Frontal cortex (tissue), 4 donors: Measurements from ENCODE around the gene ARHGAP9. TPM values are rescaled to one million over a fixed set of nuclear protein-coding genes. Genes with fewer than 3 reads are reported as not detected.

ENCODE experiments used
- DNase-seq, 2 donors: peaks; one replicate each; pipeline ENCODE4 v3.0.0; 2012; ENCODE audit warnings: low spot score in 2 of 2
- FAIRE-seq: peaks from 2 replicates; lab custom pipeline; 2012; peaks lifted over from hg19 to GRCh38; lab: Jason Lieb, UNC
- total RNA-seq: library from RNA; depleted of rRNA; stranded (reverse); fragments of >200 nt; gene quantifications from one replicate; pipeline ENCODE4 v1.2.3, GENCODE V29; 2014
- donor health status: control.
- donor health status: control.
- donor health status: control.

The ARHGAP9 gene
- total RNA-seq, 1 donor from 2014 or later = 1.2 TPM

GRCh38 chr12:57475271-57476161 lies 4.2 kb downstream of the ARHGAP9 start:
- peak in 1 of 2 donors; percentile 66 for DNase-seq

GRCh38 chr12:57474862-57475261 lies 4.8 kb downstream of the ARHGAP9 start:
- DNase-seq = no peak
- FAIRE-seq = no peak

More at GRCh38 chr12:57475271-57476161, 4.2 kb downstream of the ARHGAP9 start:
- FAIRE-seq = no peak

- FAIRE-seq (no peak), DNase-seq (no peak)
Measured at GRCh38 chr12:57474430-57474829, 5.2 kb downstream of the ARHGAP9 start.

- no peak for FAIRE-seq
Measured at GRCh38 chr12:57473886-57474285, 5.8 kb downstream of the ARHGAP9 start.

GRCh38 chr12:57473392-57473791 lies 6.3 kb downstream of the ARHGAP9 start:
- DNase-seq (no peak), FAIRE-seq (no peak)

More at GRCh38 chr12:57473886-57474285, 5.8 kb downstream of the ARHGAP9 start:
- DNase-seq = no peak

- DNase-seq (no peak), FAIRE-seq (no peak)
Measured at GRCh38 chr12:57472391-57472790, 7.3 kb downstream of the ARHGAP9 start.

- FAIRE-seq (no peak), DNase-seq (no peak)
Measured at GRCh38 chr12:57471661-57472060, 8.0 kb downstream of the ARHGAP9 start.

GRCh38 chr12:57470970-57471656 lies 8.6 kb downstream of the ARHGAP9 start:
- FAIRE-seq (no peak), DNase-seq (no peak)

GRCh38 chr12:57470286-57470969 lies 9.2 kb downstream of the ARHGAP9 start:
- FAIRE-seq = no peak
- no peak for DNase-seq

- DNase-seq (no peak), FAIRE-seq (no peak)
Measured at GRCh38 chr12:57469296-57470164, 10.1 kb downstream of the ARHGAP9 start.

- FAIRE-seq = no peak
Measured at GRCh38 chr12:57467915-57468314, 11.8 kb downstream of the ARHGAP9 start.

GRCh38 chr12:57467212-57467874 lies 12.3 kb downstream of the ARHGAP9 start:
- no peak for DNase-seq
- FAIRE-seq = no peak

More at GRCh38 chr12:57467915-57468314, 11.8 kb downstream of the ARHGAP9 start:
- no peak for DNase-seq

- FAIRE-seq = no peak
- DNase-seq = peak in 1 of 2 donors; percentile 10
Measured at GRCh38 chr12:57465747-57466505, 13.7 kb downstream of the ARHGAP9 start.

- FAIRE-seq = no peak
Measured at GRCh38 chr12:57465030-57465746, 14.5 kb downstream of the ARHGAP9 start.

GRCh38 chr12:57464569-57464968 lies 15.1 kb downstream of the ARHGAP9 start:
- FAIRE-seq (no peak), DNase-seq (no peak)

More at GRCh38 chr12:57465030-57465746, 14.5 kb downstream of the ARHGAP9 start:
- no peak for DNase-seq

- no peak for DNase-seq
- FAIRE-seq = no peak
Measured at GRCh38 chr12:57462912-57463253, 16.8 kb downstream of the ARHGAP9 start.

GRCh38 chr12:57462251-57462911 lies 17.3 kb downstream of the ARHGAP9 start:
- DNase-seq (peak; percentile 83 to 89), FAIRE-seq (no peak)
